ENCODE measurements around the gene POFUT2.

The POFUT2 gene

DNA sequence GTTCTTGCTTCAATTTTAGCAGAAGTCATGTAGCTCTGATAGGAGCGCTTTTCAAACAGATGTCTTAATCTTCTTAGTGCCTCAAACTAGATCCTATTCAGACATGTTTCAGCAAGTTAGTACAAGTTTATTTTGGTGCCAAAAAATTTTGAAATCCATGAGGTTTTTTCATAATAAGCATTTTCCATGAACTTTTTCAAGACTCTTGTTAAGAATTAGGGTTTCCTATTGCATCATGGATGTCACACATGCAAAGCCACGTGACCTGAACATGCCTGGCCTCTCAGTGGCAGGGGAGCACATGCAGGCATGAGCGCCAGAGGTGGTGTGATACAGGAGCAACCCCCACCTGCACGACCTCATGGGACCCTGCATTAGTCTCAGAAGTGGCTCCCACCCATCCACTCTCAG is 67.6 kb downstream of the POFUT2 start:
- DNase-seq, result no peak

DNA sequence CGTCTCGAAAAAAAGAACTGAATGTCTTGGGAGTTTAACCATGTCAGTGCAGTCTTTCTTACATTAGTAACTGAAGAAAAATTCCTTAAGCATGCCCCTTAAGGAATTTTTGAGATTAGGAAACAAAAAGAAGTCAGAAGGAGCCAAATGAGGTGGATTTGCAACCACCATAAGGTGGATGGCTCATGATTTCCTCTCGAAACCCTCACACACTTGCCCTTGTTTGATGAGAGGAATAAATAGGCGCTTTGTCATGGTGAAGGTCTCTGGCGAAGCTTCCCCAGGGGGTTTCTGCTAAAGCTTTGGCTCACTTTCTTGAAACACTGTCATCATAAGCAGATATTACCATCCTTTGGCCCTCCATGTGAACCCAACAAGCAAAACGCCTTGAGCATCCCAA is 68.2 kb downstream of the POFUT2 start:
- no peak for DNase-seq

DNA sequence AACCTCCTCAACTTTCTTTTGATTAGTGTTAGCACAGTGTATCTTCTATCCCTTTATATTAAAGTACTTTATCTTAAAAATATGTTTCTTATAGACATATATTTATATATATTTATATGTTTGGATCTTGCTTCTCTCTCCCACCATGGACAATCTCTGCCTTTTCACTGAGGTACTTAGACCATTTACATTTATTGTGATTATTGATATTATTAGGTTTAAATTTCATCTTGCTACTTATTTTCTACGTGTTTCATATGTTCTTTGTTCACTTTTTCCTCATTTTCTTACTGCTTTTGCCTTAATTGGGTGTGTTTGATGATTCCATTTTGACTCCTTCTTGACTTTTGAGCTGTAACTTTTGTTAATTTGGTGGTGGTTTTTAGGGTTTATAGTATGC is 70.7 kb downstream of the POFUT2 start:
- no peak for DNase-seq

DNA sequence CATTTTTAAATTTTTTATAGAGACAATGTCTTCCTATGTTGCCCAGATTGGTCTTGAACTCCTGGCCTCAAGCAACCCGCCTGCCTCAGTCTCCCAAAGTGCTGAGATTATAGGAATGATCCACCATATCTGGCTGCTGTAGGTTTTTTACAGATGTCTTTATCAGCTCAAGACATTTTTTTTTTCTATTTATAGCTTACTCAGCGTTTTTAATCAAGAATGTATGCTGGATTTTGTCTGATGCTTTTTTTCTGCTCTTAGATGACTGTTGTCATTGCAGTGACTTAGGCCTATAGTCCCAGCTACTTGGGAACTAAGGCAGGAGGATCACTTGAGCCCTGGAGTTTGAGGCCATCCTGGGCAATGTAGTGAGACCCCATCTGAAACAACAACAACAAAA is 72.5 kb downstream of the POFUT2 start:
- no peak for DNase-seq

All from NCI-H187 (cell line).